Smooth muscle cell of the brain vasculature (primary cell): ENCODE data around the gene SELENOK.
A peak's percentile ranks its signal among the peaks of the same experiment; 100 is the strongest.
"Not testable (repeated sequence)": the region's sequence is repeated elsewhere in the genome, so short reads cannot be mapped to it uniquely, and the experiment has no call there.

Experiments used
- DNase-seq: peaks from one replicate; pipeline ENCODE4 v3.0.0-alpha.2; 2012; ENCODE audit warnings: low read depth, low spot score

SELENOK gene

GRCh38 chr3:53891497-53892285 lies at the start of gene SELENOK:
Gene SELENOK (minus strand): TSS chr3:53891859.
- peak; percentile 97 for DNase-seq

GRCh38 chr3:53941184-53941583 lies 49.5 kb upstream of the SELENOK start:
- DNase-seq, result no peak

GRCh38 chr3:53940623-53941022 lies 49.0 kb upstream of the SELENOK start:
- DNase-seq, result no peak

GRCh38 chr3:53939813-53940212 lies 48.2 kb upstream of the SELENOK start:
- no peak for DNase-seq

GRCh38 chr3:53939086-53939582 lies 47.5 kb upstream of the SELENOK start:
- no peak for DNase-seq

GRCh38 chr3:53938645-53939044 lies 47.0 kb upstream of the SELENOK start:
- no peak for DNase-seq

GRCh38 chr3:53936347-53936746 lies 44.7 kb upstream of the SELENOK start:
- no peak for DNase-seq

- DNase-seq, result no peak
Measured at GRCh38 chr3:53935283-53935901, 43.7 kb upstream of the SELENOK start.

- not testable (repeated sequence) for DNase-seq
Measured at GRCh38 chr3:53927208-53927872, 35.7 kb upstream of the SELENOK start.

- DNase-seq, result no peak
Measured at GRCh38 chr3:53921296-53921695, 29.6 kb upstream of the SELENOK start.

- no peak for DNase-seq
Measured at GRCh38 chr3:53919741-53920140, 28.1 kb upstream of the SELENOK start.

GRCh38 chr3:53913401-53913800 lies 21.7 kb upstream of the SELENOK start:
- DNase-seq, result no peak

- no peak for DNase-seq
Measured at GRCh38 chr3:53902711-53903110, 11.1 kb upstream of the SELENOK start.

- DNase-seq, result no peak
Measured at GRCh38 chr3:53902067-53902466, 10.4 kb upstream of the SELENOK start.

- no peak for DNase-seq
Measured at GRCh38 chr3:53900666-53901331, 9.1 kb upstream of the SELENOK start.

- DNase-seq, result no peak
Measured at GRCh38 chr3:53899750-53900149, 8.1 kb upstream of the SELENOK start.

- no peak for DNase-seq
Measured at GRCh38 chr3:53892286-53892637, 603 bp upstream of the SELENOK start.

- no peak for DNase-seq
Measured at GRCh38 chr3:53890726-53891475, 758 bp downstream of the SELENOK start.

- DNase-seq, result no peak
Measured at GRCh38 chr3:53888232-53888631, 3.4 kb downstream of the SELENOK start.

- no peak for DNase-seq
Measured at GRCh38 chr3:53887446-53887845, 4.2 kb downstream of the SELENOK start.

GRCh38 chr3:53885239-53885638 lies 6.4 kb downstream of the SELENOK start:
- no peak for DNase-seq
